HepG2 (cell line): ENCODE data around the gene MTA1. TPM values are rescaled to one million over a fixed set of nuclear protein-coding genes. Genes with fewer than 3 reads are reported as not detected.

ENCODE experiments used
- CHD2 ChIP-seq: IDR thresholded peaks from 2 replicates; pipeline ENCODE4 v1.6.1; 2011; ENCODE audit warnings: low read depth, low read length, improper control_type of control experiment
- GTF2F1 ChIP-seq: fragments of 150-350 bp; IDR thresholded peaks from 2 replicates; pipeline ENCODE4 v1.6.1; 2014; ENCODE audit warnings: low read length
- HOXD1 ChIP-seq: sonication (generic); formaldehyde crosslinking; IDR thresholded peaks from 2 replicates; pipeline ENCODE4 v1.5.0; 2020; ENCODE audit warnings: missing genetic modification reagents
- MIER3 ChIP-seq: IDR thresholded peaks from 2 replicates; pipeline ENCODE4 v1.6.1; 2016; ENCODE audit warnings: missing compliant biosample characterization, borderline replicate concordance
- MTF2 ChIP-seq: sonication (generic); formaldehyde crosslinking; IDR thresholded peaks from 2 replicates; pipeline ENCODE4 v1.5.0; 2020; ENCODE audit warnings: missing genetic modification reagents, borderline replicate concordance
- MXD4 ChIP-seq: IDR thresholded peaks from 2 replicates; pipeline ENCODE4 v1.6.1; 2016; ENCODE audit warnings: mild to moderate bottlenecking, missing biosample characterization, missing genetic modification reagents
- MZF1 ChIP-seq: sonication (generic); formaldehyde crosslinking; IDR thresholded peaks from 2 replicates; pipeline ENCODE4 v1.8.1; 2023; ENCODE audit warnings: mild to moderate bottlenecking, missing genetic modification reagents, borderline replicate concordance
- NFKB2 ChIP-seq: sonication (generic); formaldehyde crosslinking; IDR thresholded peaks from 2 replicates; pipeline ENCODE4 v1.4.0; 2020; ENCODE audit warnings: missing genetic modification reagents, borderline replicate concordance
- NKX3-1 ChIP-seq: sonication (generic); formaldehyde crosslinking; IDR thresholded peaks from 2 replicates; pipeline ENCODE4 v1.5.0; 2020; ENCODE audit warnings: missing genetic modification reagents
- NR0B2 ChIP-seq: sonication (generic); formaldehyde crosslinking; IDR thresholded peaks from 2 replicates; pipeline ENCODE4 v1.4.0; 2020; ENCODE audit warnings: mild to moderate bottlenecking, missing genetic modification reagents
- POLR2G ChIP-seq: fragments of 200-400 bp; formaldehyde crosslinking; IDR thresholded peaks from 2 replicates; pipeline ENCODE4 v1.6.1; 2018; ENCODE audit warnings: mild to moderate bottlenecking, low read depth, low read length, moderate library complexity
- RAD21 ChIP-seq: fragments of 450-650 bp; formaldehyde crosslinking; IDR thresholded peaks from 2 replicates; pipeline ENCODE4 v1.5.0; 2020; ENCODE audit warnings: mild to moderate bottlenecking
- SP140L ChIP-seq: sonication (generic); formaldehyde crosslinking; IDR thresholded peaks from 2 replicates; pipeline ENCODE4 v1.4.0; 2020; ENCODE audit warnings: missing genetic modification reagents, borderline replicate concordance
- TOPORS ChIP-seq: sonication (generic); formaldehyde crosslinking; IDR thresholded peaks from 2 replicates; pipeline ENCODE4 v1.8.0; 2023; ENCODE audit warnings: mild to moderate bottlenecking, missing genetic modification reagents
- XRCC5 ChIP-seq: fragments of 200-400 bp; formaldehyde crosslinking; optimal IDR thresholded peaks from 2 replicates; pipeline ENCODE3; 2017; ENCODE audit warnings: mild to moderate bottlenecking, low read length
- ZFX ChIP-seq: sonication (generic); formaldehyde crosslinking; IDR thresholded peaks from 2 replicates; pipeline ENCODE4 v1.4.0; 2020; ENCODE audit warnings: mild to moderate bottlenecking, low read depth, missing genetic modification reagents, moderate library complexity
- ZMAT3 ChIP-seq: sonication (generic); formaldehyde crosslinking; conservative IDR thresholded peaks from 2 replicates; pipeline ENCODE4 v1.7.0; 2021; ENCODE audit warnings: missing genetic modification reagents
- ZNF280B ChIP-seq: sonication (generic); formaldehyde crosslinking; IDR thresholded peaks from 2 replicates; pipeline ENCODE4 v1.5.0; 2020; ENCODE audit warnings: missing genetic modification reagents, mild to moderate bottlenecking, borderline replicate concordance
- ZNF367 ChIP-seq: sonication (generic); formaldehyde crosslinking; IDR thresholded peaks from 2 replicates; pipeline ENCODE4 v1.4.0; 2020; ENCODE audit warnings: missing genetic modification reagents, borderline replicate concordance
- ZNF772 ChIP-seq: sonication (generic); formaldehyde crosslinking; IDR thresholded peaks from 2 replicates; pipeline ENCODE4 v1.5.0; 2020; ENCODE audit warnings: mild to moderate bottlenecking, missing genetic modification reagents
- ZNF780A ChIP-seq: sonication (generic); formaldehyde crosslinking; IDR thresholded peaks from 2 replicates; pipeline ENCODE4 v1.8.0; 2022; ENCODE audit warnings: mild to moderate bottlenecking, missing genetic modification reagents, moderate library complexity
- polyA plus RNA-seq, 8 experiments: library from polyadenylated mRNA; depleted of rRNA in 3 of 8; stranded (reverse) in 7 of 8; unstranded in 1 of 8; fragments of >200 nt; fragmentation: Illumina TruSeq in 4 of 8; extraction: Trizol in 4 of 8; gene quantifications; 2 replicates each; pipeline versions ENCODE4 v1.2.1 to v1.2.3, GENCODE V29; 2011 to 2016; ENCODE audit warnings: low read depth in 4 of 8, missing spikeins in 1 of 8, mixed read lengths in 1 of 8; ENCODE audit not compliant: insufficient read depth in 1 of 8
- total RNA-seq, 5 experiments: library from RNA; depleted of rRNA; stranded (reverse); fragments of >200 nt; fragmentation: Illumina TruSeq; extraction: Trizol; gene quantifications; 2 replicates each; pipeline ENCODE4 v1.2.3, GENCODE V29; 2016; ENCODE audit warnings: low read depth in 1 of 5
- TF ChIP-seq, protein P1 (sequence below): sonication (generic); formaldehyde crosslinking; conservative IDR thresholded peaks from 2 replicates; pipeline ENCODE4 v1.4.0; 2020; ENCODE audit warnings: mild to moderate bottlenecking, missing genetic modification reagents, moderate library complexity
- TF ChIP-seq, protein P2 (sequence below): sonication (generic); formaldehyde crosslinking; IDR thresholded peaks from 2 replicates; pipeline ENCODE4 v1.4.0; 2020; ENCODE audit warnings: missing genetic modification reagents

MTA1 gene
- total and polyA plus RNA-seq, 2 of the 13 experiments (the other 11 are each of a cell fraction or from before 2014, with no cell fraction given), result 35.2 to 85.8 TPM

DNA sequence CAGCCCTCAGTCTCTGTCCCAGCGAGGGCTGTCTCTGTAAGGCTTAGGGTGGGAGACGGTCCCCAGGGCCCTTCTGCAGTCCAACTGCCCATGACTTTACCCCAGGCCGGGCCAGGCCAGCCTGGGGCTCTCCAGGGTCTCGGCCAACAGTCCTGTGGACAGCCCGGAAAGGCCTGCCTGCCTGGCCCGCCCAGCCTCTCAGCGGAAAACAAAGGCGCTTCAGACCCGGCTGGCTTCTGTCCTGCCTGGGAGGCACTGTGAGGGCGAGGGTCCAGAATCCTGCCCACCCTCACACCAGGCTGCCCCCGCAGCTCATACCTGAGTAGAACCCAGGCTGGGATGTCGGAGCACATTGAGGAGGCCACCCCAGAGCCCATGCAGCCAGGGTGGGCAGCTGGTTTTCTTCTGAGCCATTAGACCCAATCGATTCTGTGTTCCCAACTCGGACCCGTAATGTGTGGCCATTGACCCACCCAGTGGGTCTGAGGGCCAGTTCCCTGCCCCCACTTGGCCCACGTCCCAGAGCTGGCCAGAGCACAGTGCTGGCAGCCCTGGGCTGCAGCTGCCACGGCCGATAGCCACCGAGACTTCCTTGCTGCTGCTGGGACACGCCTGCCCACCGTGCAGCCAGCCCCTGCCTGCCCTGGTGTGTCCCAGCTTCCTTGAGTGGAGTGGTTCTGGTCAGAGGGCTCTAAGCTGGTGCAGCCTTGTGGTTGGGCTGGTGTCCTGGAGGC lies 56.6 kb downstream of the MTA1 start (continued):
- no peak for TF ChIP-seq MZF1 (CRISPR knock-in tag)
- no peak for TF ChIP-seq GTF2F1
- TF ChIP-seq XRCC5, result peak; percentile 6
- no peak for TF ChIP-seq ZNF780A (CRISPR knock-in tag)
- TF ChIP-seq ZMAT3, result no peak
- TF ChIP-seq ZFX (CRISPR knock-in tag), result peak; percentile 82
- no peak for TF ChIP-seq CHD2
- TF ChIP-seq MTF2, result no peak
- TF ChIP-seq HOXD1, result no peak
- peak; percentile 84 for TF ChIP-seq TOPORS
- TF ChIP-seq, protein P1, sequence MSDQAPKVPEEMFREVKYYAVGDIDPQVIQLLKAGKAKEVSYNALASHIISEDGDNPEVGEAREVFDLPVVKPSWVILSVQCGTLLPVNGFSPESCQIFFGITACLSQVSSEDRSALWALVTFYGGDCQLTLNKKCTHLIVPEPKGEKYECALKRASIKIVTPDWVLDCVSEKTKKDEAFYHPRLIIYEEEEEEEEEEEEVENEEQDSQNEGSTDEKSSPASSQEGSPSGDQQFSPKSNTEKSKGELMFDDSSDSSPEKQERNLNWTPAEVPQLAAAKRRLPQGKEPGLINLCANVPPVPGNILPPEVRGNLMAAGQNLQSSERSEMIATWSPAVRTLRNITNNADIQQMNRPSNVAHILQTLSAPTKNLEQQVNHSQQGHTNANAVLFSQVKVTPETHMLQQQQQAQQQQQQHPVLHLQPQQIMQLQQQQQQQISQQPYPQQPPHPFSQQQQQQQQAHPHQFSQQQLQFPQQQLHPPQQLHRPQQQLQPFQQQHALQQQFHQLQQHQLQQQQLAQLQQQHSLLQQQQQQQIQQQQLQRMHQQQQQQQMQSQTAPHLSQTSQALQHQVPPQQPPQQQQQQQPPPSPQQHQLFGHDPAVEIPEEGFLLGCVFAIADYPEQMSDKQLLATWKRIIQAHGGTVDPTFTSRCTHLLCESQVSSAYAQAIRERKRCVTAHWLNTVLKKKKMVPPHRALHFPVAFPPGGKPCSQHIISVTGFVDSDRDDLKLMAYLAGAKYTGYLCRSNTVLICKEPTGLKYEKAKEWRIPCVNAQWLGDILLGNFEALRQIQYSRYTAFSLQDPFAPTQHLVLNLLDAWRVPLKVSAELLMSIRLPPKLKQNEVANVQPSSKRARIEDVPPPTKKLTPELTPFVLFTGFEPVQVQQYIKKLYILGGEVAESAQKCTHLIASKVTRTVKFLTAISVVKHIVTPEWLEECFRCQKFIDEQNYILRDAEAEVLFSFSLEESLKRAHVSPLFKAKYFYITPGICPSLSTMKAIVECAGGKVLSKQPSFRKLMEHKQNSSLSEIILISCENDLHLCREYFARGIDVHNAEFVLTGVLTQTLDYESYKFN (CRISPR knock-in tag), result peak; percentile 55; the same call in 1 of the 2 replicates
- TF ChIP-seq ZNF772 (CRISPR knock-in tag), result peak; percentile 15; the same call in 1 of the 2 replicates
- peak; percentile 53; the same call in 1 of the 2 replicates for TF ChIP-seq ZNF367
- TF ChIP-seq ZNF280B, result no peak
- TF ChIP-seq RAD21 (CRISPR knock-in tag), result no peak
- TF ChIP-seq SP140L (CRISPR knock-in tag), result no peak
- TF ChIP-seq NR0B2 (CRISPR knock-in tag), result peak; percentile 80; the same call in 1 of the 2 replicates
- TF ChIP-seq NFKB2 (CRISPR knock-in tag), result peak; percentile 61; the same call in 1 of the 2 replicates
- TF ChIP-seq MIER3 (CRISPR knock-in tag), result 0 out of 2 replicates have a peak, but pooled peaks have one; percentile 40
- TF ChIP-seq POLR2G, result peak; percentile 55
- TF ChIP-seq, protein P2, sequence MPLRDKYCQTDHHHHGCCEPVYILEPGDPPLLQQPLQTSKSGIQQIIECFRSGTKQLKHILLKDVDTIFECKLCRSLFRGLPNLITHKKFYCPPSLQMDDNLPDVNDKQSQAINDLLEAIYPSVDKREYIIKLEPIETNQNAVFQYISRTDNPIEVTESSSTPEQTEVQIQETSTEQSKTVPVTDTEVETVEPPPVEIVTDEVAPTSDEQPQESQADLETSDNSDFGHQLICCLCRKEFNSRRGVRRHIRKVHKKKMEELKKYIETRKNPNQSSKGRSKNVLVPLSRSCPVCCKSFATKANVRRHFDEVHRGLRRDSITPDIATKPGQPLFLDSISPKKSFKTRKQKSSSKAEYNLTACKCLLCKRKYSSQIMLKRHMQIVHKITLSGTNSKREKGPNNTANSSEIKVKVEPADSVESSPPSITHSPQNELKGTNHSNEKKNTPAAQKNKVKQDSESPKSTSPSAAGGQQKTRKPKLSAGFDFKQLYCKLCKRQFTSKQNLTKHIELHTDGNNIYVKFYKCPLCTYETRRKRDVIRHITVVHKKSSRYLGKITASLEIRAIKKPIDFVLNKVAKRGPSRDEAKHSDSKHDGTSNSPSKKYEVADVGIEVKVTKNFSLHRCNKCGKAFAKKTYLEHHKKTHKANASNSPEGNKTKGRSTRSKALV (CRISPR knock-in tag), result no peak; the same call in 1 of the 2 replicates
- no peak for TF ChIP-seq MXD4
- no peak for TF ChIP-seq NKX3-1 (CRISPR knock-in tag)
